GM21528 (cell line): ENCODE data around the gene MTOR.
"Not testable (repeated sequence)": the region's sequence is repeated elsewhere in the genome, so short reads cannot be mapped to it uniquely, and the experiment has no call there.

Experiments used
- ATAC-seq: cut with Tn5 transposase; IDR thresholded peaks from one replicate; pipeline ENCODE4 v1.9.1; 2021; ENCODE audit warnings: mild to moderate bottlenecking, moderate library complexity; ENCODE audit not compliant: unreplicated experiment, low FRiP score

MTOR gene

DNA sequence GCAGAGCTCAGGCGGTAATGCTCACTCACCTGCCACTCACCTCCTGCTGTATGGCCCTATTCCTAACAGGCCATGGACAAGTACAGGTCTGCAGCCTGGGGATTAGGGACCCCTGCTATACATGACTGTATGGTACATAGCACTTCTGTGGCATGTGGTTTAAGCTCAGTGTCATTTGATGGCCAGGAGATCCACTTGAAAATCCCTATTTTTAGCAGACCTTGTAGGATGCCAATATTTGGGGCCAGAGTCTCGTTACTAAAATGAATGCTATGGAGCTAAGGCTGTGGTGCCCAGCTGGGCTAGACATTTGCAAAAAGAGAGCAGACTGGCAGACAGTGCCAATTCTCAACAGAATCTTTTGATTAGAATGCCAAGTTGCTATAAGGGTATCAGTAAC, 74.9 kb downstream of the MTOR start:
- ATAC-seq, result no peak

DNA sequence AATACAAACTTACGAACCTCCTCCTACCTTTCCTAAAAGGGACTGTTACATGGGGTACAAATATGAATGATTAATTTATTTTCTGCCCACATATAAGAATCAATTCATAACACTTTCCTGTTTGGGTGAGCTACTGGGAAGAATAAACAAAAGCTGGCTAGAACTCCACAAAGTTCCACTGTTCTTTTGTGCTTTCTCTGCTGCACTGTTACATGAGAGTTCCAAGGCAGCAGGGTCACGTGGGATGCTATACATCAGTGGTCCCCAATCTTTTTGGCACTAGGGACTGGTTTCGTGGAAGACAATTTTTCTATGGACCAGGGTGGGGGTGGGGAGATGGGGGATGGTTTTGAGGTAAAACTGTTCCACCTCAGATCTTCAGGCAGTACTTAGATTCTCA, 75.4 kb downstream of the MTOR start:
- ATAC-seq, result no peak

DNA sequence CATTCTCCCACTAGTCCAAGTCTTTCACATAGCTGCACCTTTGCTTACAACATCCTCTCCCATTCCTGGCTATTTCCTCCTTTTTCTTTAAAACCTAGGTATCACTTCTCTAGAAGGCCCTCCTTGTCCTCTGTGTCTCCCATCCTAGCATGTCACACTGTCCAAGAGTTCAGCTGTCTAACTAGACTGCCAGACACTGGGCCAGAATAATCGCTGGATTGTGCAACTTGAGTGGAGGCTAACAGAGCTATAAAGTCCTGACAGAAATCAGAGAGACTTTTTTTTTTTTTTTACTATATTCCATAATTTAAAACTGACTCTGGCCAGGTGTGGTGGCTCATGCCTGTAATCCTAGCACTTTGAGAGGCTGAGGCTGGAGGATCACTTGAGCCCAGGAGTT, 77.4 kb downstream of the MTOR start:
- ATAC-seq, result no peak

DNA sequence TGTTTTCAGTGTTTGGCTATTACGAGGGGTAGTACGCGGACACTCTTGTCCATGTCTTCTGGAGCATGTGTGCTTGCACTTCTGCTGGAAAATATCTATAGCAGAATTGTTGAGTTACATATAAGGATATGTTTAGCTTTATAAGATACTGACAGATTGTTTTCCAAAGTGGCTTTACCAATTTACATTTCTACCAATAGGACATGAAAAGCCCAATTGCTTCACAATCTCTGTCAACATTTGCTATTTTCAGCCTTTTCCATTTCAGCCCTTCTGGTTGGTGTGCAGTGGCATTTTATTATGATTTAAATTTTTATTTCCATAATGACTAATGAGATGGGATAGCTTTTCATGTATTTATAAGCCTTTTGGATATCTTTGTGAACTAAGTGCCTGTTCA, 79.5 kb downstream of the MTOR start:
- ATAC-seq, result no peak

DNA sequence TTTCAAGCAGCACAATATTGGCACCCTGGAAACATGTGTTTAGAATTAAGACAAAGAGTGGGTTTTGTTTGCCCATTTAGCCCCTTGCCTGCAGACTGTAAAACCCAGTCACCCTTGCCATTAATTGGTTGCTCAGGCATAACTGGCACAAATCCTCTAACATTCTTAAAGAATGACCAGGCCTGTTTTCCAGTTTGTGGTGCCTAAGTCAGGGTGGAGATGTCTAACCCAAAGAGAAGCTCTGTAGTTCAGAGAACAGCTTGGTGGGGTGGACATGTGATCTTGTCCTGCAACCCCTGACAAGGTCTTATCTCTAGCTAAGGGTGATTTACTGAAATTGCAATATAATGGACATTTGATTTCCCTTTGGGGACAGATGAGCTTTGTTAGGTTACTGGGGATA, 82.0 kb downstream of the MTOR start:
- no peak for ATAC-seq

DNA sequence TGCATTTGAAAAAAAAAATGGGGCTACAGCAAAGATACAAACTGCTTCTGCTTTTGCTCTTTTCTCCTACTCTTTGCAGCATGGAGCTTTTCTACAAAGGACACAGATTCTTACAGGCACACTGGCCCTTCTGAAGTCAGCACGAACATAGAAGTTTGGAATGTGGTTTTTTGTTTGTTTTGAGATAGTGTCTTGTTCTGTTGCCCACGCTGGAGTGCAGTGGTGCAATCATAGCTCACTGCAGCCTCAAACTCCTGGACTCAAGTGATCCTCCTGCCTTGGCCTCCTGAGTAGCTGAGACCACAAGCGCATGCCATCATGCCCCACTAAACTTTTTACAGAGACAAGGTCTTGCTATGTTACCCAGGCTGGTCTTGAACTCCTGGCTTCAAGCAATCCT, 82.6 kb downstream of the MTOR start:
- ATAC-seq, result not testable (repeated sequence)

DNA sequence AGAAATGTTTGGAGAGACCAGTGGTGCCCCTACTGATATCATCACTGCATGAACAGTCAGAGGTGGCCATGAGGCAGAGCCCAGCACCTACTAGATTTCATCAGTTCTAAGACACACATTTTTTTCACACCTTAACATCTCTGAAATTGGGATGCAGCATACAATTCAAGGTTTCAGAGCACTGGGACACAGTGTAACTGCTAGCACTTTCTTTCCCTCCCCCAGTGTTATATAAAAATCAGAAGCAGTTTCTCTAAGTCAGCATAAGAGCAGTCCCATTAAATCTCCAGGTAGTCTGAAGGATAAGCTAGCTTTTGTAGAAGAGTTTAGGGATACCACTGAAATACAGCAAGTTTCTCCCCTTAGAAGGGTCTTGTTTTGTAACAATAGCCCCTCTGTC, 83.2 kb downstream of the MTOR start:
- no peak for ATAC-seq

DNA sequence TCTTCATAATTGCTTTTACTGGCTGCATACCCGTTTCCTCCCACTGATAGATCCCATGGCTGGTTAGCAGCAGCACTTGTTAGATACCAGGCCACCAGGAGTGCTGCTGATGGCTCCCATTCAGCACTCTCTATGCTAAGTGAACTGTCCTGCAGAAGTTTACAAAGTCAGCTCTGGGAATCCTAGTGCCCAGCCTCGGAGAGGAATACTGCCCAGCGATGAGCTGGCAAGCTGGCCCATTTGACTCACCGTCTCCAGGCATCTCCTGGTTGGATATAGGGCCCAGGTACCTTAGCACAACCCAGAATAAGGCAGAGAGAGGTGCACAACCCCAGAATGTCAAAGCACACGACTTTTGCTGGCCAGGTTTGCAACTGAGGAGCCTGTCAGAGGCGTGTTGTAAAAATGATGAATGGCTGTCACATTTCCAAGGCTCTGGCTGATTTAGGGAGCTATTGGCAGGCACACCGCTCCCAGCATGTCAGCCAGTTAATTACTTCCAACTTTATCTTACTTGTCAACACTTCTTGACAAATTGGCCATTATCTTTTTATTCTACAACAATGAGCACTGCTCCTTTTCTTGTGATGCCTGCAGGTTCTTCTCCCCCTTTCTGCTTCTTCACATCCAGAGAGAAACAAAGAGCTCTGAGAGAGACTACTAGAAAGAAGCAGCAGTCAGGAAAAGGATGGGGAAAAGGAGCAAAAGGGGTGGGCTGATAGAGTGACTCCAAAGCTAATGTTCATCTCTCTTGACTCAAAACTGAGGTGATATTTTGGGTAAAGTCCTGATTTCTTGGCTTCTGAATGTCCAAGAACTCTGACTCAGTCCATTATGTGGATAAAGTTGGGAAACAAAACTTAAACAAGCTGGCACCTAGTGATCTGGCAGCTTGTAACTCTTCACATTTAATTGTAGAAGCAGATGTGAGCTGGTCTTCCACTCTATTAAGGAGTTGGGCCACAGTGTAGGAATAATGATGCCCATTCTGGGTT, 84.0 kb downstream of the MTOR start:
- ATAC-seq, result no peak

DNA sequence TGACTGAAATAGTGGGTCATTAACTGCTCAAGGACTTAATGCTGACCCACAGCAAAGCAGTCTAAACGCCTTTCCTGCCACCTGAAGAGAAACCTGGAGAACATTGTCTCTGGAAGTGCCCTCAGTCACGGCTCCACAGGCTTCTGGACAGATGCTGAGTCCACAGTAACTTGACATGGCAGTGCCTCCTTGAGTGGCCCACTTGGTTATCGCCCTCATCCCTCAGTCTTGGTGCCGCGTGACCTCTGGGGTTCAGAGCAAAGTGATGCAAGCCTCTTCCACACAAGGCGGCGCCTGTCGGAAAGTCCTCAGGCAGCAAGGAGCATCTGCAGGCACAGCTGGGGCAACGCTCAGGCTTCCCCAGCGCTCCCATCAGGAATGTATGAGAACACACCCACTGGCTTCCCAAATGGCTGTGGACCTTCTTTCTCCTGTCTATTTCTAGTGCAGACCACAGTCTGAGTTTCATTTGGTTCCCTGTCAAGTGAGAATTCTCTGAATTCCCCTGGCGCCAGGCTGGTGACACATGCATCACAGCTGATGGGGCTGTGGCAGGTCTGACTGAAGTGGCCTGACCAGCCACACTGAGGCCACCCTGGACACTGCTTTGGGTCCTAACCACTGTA, 86.2 kb downstream of the MTOR start:
- no peak for ATAC-seq

DNA sequence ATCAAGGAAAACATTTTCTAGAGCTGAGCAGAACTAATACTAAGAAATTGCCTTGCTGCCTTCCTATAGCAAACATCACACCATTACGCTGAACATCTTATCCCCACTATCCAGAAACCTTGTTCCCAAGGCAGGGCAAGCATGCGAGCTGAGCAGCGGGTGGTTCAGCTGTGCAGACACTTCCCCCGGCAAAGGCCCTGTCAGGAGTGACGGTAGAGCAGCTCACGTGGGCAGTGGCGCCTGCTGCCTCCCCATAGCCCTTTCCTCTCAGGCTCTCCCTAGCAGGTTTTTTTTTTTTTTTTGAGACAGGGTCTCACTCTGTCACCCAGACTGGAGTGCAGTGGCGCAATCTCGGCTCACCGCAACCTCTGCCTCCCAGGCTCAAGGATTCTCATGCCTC, 86.9 kb downstream of the MTOR start:
- ATAC-seq, result no peak

DNA sequence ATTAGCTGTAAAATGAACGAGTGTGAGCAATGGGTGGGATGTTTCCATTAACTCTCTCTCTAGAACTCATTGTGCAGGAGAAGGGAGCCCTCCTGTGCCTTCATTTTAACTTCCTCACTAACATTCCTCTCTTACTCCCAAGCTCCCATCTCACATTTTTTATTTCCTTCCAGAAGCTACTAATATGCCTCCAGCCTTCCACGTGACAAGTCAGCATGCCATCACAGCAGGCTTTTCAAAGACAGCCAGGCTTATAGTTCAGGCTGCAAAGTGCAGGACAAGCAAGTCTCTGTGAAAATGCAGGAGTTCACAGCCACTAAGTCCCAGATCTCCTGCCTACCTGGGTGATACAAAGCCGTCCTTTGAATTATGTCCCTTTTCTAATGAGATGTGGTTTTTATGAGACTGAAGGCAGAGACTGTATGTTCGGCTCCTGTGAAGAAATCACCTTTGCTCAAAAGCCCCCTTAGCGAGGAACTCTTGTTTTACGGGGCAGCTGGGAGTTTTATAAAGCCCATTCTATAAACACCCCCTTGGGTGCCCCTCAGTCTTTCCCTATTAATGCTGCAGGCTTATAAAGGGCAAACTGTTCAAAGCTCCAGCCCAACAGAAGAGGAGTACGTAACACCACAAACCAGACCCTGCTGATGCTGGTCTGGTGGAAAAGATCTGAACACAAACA, 87.9 kb downstream of the MTOR start:
- no peak for ATAC-seq

DNA sequence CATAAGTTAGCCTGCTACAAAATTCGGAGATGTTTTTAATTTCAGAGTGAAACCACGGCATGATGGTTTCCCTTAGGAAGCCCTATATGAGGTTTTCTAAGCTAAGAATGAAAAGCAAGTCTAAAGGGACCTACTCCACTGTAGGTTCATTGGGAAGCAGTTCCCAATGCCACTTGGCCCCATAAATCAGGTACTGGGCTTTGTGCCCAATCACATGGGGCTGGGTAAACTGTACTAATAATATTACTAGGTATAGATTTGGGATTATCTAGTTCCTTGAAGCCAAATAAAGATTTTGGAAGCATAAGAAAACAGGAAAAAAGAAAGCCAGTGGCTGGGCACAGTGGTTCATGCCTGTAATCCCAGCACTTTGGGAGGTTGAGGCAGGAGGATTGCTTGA, 92.2 kb downstream of the MTOR start:
- no peak for ATAC-seq

DNA sequence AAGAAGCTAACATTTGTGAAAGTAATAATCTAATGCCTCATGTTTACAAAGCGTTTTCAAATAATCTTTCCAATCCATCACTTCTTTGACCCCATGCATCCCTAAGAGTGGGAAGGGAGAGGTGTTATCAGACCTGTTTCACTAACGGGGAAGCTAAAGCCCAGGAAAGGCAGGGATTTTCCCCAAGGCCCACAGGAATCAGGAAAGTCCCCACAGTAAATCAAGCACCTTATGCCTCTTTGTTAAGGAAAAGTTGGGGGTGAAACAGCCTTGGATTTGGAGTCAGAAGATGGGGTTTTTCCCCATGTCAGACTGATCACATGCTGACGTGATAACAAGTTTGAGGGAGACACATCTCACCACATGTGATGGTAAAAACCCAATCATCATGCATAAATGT, 93.1 kb downstream of the MTOR start:
- no peak for ATAC-seq

DNA sequence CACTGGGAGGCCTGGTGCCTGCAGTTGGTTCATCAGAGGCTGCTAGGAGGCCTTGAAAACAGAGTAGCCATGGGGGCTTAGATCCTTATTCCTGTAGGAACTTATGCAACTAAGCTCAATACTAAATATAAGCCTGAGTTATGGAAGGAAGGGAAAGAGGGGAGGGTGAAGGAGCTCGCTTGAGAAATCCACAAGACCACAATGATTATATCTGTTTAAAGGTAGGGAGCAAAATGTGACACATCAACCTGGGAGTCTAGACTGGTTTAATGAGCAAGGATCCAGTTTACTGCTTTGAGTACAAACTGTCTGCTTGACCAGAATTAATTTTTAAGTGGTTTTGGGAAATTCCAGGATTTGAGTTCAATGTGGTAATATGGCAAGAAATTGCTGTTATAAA, 93.6 kb downstream of the MTOR start:
- ATAC-seq, result no peak

DNA sequence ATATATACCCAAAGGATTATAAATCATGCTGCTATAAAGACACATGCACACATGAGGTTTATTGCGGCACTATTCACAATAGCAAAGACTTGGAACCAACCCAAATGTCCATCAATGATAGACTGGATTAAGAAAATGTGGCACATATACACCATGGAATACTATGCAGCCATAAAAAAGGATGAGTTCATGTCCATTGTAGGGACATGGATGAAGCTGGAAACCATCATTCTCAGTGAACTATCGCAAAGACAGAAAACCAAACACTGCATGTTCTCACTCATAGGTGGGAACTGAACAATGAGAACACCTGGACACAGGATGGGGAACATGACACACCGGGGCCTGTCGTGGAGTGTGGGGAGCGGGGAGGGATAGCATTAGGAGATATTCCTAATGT, 95.6 kb downstream of the MTOR start:
- ATAC-seq, result not testable (repeated sequence)

DNA sequence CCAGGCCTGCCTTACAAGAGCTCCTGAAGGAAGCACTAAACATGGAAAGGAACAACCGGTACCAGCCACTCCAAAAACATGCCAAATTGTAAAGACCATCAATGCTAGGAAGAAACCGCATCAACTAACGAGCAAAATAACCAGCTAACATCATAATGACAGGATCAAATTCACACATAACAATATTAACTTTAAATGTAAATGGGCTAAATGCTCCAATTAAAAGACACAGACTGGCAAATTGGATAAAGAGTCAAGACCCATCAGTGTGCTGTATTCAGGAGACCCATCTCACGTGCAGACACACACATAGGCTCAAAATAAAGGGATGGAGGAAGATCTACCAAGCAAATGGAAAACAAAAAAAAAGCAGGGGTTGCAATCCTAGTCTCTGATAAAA, 99.6 kb downstream of the MTOR start:
- not testable (repeated sequence) for ATAC-seq

DNA sequence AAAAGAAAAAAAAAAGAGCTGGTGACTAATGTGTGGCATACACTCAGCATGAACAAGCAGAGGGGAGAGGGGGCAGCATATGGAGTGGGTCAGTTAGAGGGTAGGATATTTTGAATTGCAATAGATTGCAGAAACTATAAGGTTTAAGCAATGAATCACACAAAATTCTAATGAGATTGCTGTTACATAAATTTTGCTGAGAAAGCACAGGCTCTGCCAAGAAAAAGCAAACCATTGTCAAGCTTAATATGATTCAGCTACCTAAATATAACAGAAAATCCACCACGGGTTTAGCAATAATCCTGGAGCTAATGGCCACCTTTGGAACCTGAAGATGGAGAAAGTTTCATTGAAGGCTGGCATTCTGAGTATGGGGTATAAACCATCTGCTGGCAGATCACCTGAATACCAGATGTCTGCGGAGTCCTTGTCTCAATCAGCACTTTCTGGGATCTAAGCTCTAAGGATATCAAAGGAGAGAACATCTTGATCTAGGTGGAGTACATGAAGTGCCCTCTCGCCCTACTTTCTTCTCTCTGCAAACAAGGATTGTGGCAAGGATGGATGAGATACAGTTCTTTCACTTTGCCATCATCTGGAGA, 103.5 kb downstream of the MTOR start:
- no peak for ATAC-seq

DNA sequence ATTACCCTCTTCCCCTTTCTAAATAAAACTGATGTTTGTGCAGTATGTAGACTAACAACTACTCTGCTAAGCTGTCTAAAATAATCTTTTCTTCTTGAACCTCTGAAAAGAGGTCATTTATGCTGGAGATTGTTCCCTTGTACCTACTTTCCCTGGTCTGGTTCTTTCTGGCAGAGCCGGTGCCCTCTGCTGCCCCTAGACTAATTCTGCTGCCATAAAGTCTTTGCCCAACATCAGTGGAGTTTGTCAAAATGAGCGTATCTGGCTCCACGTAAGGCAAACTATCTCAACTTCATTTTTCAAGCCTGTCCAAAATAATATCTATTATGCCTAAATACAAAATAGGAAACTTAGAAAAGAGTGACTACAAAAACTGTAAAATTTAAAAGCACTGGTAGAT, 104.1 kb downstream of the MTOR start:
- no peak for ATAC-seq

DNA sequence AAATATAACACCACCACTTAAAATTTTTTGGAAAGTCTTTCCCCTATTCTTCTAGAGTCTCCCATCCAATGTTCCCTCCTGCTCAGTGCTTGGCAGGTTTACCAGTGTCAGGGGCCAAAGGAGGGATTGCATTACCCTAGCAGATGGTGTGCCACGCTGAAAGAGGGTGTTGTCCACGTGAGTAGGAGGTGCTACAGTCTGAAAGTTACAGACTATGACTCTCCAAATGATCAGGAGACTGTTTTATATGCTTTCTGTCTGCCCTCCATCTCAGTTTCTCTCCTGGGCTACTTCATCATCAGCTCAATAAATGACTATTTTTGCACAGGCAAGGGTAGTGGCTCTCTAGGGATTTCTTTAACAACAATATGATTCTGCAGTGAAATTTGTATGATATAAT, 104.5 kb downstream of the MTOR start:
- no peak for ATAC-seq

DNA sequence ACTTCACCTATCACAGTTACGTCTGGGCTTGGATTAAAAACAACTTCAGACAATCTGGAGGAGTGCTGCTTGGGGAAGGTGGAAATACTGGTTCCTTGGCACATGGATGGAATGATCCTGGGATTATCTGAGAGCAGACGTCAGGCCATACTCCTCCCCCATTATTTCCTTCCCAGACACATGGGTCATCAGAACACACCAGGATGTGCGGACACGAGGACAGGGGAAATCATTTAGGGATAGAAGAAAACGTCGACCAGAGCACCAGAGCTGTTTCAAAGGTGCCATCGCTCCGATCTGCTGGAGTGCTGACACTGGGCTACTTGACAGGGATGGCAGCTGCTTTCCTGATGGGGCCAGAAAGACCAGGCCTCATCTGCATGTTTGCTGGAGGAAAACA, 105.0 kb downstream of the MTOR start:
- no peak for ATAC-seq

DNA sequence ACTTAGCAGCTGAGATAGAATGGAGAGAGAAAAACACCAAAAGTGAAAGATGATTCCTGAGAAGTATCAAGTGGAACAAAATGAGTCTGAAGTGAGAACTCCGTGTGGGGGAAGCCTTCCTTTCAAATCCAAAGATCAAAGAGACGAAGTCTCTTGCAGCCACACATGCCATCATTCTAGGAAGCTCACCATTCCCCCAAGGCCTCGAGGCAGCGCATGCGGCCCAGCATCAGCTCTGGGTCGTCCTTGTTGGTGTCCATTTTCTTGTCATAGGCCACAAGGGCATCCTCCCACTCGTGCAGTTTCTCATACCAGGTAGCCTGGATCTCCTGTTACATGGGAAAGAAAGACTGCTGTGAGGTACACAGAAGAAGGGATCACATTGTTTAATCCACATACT, 105.4 kb downstream of the MTOR start:
- no peak for ATAC-seq
